Measurements from ENCODE around the gene RAPH1.

The RAPH1 gene

GRCh38 chr2:203484266-203485112 is 50.6 kb downstream of the RAPH1 start:
- peak; percentile 37 for DNase-seq

- no peak for DNase-seq
Measured at GRCh38 chr2:203480623-203481022, 54.5 kb downstream of the RAPH1 start.

GRCh38 chr2:203476881-203477280 is 58.2 kb downstream of the RAPH1 start:
- DNase-seq, result no peak

GRCh38 chr2:203471323-203471722 is 63.8 kb downstream of the RAPH1 start:
- no peak for DNase-seq

GRCh38 chr2:203470371-203470770 is 64.7 kb downstream of the RAPH1 start:
- no peak for DNase-seq

- no peak for DNase-seq
Measured at GRCh38 chr2:203469546-203469945, 65.6 kb downstream of the RAPH1 start.

GRCh38 chr2:203463266-203463678 is 71.8 kb downstream of the RAPH1 start:
- DNase-seq, result no peak

- no peak for DNase-seq
Measured at GRCh38 chr2:203462308-203462707, 72.8 kb downstream of the RAPH1 start.

GRCh38 chr2:203461746-203462145 is 73.4 kb downstream of the RAPH1 start:
- no peak for DNase-seq

- DNase-seq, result no peak
Measured at GRCh38 chr2:203455209-203455608, 79.9 kb downstream of the RAPH1 start.

GRCh38 chr2:203453858-203454451 is 81.1 kb downstream of the RAPH1 start:
- no peak for DNase-seq

- no peak for DNase-seq
Measured at GRCh38 chr2:203451689-203452088, 83.4 kb downstream of the RAPH1 start.

- no peak for DNase-seq
Measured at GRCh38 chr2:203451011-203451410, 84.1 kb downstream of the RAPH1 start.

- no peak for DNase-seq
Measured at GRCh38 chr2:203450561-203450960, 84.5 kb downstream of the RAPH1 start.

GRCh38 chr2:203446780-203447179 is 88.3 kb downstream of the RAPH1 start:
- no peak for DNase-seq

GRCh38 chr2:203446071-203446481 is 89.0 kb downstream of the RAPH1 start:
- no peak for DNase-seq

- no peak for DNase-seq
Measured at GRCh38 chr2:203444738-203445137, 90.4 kb downstream of the RAPH1 start.

GRCh38 chr2:203442463-203442862 is 92.6 kb downstream of the RAPH1 start:
- no peak for DNase-seq

GRCh38 chr2:203441463-203441862 is 93.6 kb downstream of the RAPH1 start:
- DNase-seq, result no peak

- DNase-seq, result no peak
Measured at GRCh38 chr2:203440671-203441070, 94.4 kb downstream of the RAPH1 start.

GRCh38 chr2:203438528-203438927 is 96.6 kb downstream of the RAPH1 start:
- DNase-seq, result no peak

- DNase-seq, result no peak
Measured at GRCh38 chr2:203437511-203437910, 97.6 kb downstream of the RAPH1 start.

- no peak for DNase-seq
Measured at GRCh38 chr2:203436496-203436895, 98.6 kb downstream of the RAPH1 start.

GRCh38 chr2:203432811-203433210 is 102.3 kb downstream of the RAPH1 start:
- DNase-seq, result no peak
